ENCODE measurements around the gene MICAL2.

MICAL2 gene

GRCh38 chr11:12076840-12077534 is 33.4 kb upstream of the MICAL2 start:
- DNase-seq: no peak

- no peak for DNase-seq
Observed at GRCh38 chr11:12077535-12078280, 32.7 kb upstream of the MICAL2 start.

- no peak for DNase-seq
Observed at GRCh38 chr11:12079726-12080556, 30.4 kb upstream of the MICAL2 start.

GRCh38 chr11:12083380-12083779 is 27.0 kb upstream of the MICAL2 start:
- DNase-seq: no peak

GRCh38 chr11:12084256-12084655 is 26.1 kb upstream of the MICAL2 start:
- no peak for DNase-seq

GRCh38 chr11:12085371-12086251 is 24.8 kb upstream of the MICAL2 start:
- DNase-seq: no peak

GRCh38 chr11:12086271-12087074 is 23.9 kb upstream of the MICAL2 start:
- DNase-seq: no peak

GRCh38 chr11:12087075-12088004 is 23.1 kb upstream of the MICAL2 start:
- no peak for DNase-seq

- peak; percentile 10 for DNase-seq
Observed at GRCh38 chr11:12088047-12088481, 22.3 kb upstream of the MICAL2 start.

- DNase-seq: no peak
Observed at GRCh38 chr11:12088531-12088930, 21.9 kb upstream of the MICAL2 start.

- DNase-seq: no peak
Observed at GRCh38 chr11:12089041-12089440, 21.3 kb upstream of the MICAL2 start.

GRCh38 chr11:12089473-12089872 is 20.9 kb upstream of the MICAL2 start:
- DNase-seq: no peak

- no peak for DNase-seq
Observed at GRCh38 chr11:12090061-12090591, 20.3 kb upstream of the MICAL2 start.

- DNase-seq: no peak
Observed at GRCh38 chr11:12090761-12091258, 19.6 kb upstream of the MICAL2 start.

- no peak for DNase-seq
Observed at GRCh38 chr11:12091956-12092558, 18.3 kb upstream of the MICAL2 start.

- DNase-seq: peak; percentile 70
Observed at GRCh38 chr11:12092714-12093113, 17.7 kb upstream of the MICAL2 start.

GRCh38 chr11:12094872-12095800 is 15.3 kb upstream of the MICAL2 start:
- no peak for DNase-seq

- no peak for DNase-seq
Observed at GRCh38 chr11:12097219-12097618, 13.2 kb upstream of the MICAL2 start.

Data from NCI-H1092 (cell line).